ENCODE results near the gene HS6ST3.
"Not testable (repeated sequence)": the region's sequence is repeated elsewhere in the genome, so short reads cannot be mapped to it uniquely, and the experiment has no call there.

HS6ST3 gene

DNA sequence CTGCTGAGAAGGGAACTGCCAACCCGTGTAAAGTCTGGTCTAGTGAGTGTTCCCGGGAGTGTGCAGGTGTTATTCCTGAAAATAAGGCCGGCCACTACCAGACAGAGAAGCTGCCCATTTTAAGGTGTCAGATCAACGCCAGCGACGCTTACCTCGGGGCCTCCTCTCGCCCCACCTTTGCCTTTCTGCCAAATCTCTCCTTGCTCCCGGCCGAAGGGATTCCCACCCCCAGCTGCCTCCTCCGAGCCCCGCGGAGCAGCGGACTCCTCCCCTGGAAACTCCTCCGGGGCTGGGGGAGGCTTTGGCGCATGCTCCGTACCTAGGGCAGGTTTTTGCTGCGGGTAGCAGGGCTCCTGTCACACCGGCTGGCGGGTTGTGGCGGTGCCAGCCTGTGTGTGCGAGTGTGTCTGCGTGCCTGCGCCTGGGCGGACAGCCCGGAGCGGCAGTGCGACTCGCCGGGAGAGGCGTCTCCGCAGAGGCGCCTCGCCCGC lies at the start of gene HS6ST3:
Gene HS6ST3, plus strand, starts transcription at position 359 of the 491 bp plus-strand sequence.
- Mint-ChIP-seq H3K36me3 (ENCODE audit: low read depth) (no peaks in the 10 kb centered on the region), H3K27me3 (ENCODE audit: low read depth) (peaks cover 59% of the 10 kb centered on the region), H3K4me1 (ENCODE audit: low read depth) (no peaks in the 10 kb centered on the region), H3K9me3 (no peaks in the 10 kb centered on the region), H3K4me3 (no peak within 1 kb of the TSS), H3K27ac (no peak within 1 kb of the TSS)

DNA sequence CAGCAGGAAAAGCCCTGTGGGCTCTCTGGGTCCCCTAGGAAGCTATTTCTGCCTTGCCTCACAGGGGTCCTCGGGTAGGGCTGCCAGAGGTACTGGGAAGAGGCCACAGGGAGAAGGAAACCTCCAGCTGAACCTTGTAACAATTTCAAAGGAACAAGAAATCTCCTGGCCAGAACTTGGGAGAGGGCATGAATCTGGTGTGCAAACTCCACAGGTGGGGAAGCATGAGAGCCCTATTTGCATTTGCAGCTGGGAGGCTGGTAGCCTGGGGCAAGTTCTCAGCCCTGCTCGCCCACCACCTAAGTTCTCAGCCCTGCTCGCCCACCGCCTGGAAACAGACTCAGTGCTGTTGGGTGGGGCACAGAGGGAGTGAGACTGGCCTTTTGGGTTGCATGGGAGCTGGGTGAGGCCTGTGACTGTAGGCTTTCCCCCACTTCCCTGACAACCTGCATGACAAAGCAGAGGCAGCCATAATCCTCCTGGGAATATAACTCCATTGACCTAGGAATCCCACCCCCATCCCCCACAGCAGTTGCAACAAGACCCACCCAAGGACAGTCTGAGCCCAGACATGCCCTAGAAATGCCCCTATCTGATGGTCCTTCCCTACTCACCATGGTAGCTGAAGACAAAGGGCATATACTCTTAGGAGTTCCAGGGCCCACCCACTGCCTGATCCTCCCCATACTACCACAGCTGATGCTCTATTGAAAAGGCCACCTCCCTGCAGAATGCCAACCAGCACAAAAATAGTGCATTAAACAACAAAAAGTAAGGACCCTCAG lies 48.4 kb upstream of the HS6ST3 start:
- Mint-ChIP-seq H3K27me3 (ENCODE audit: low read depth) (no peaks in the 10 kb centered on the region), H3K27ac (no peak overlapping the region), H3K4me1 (ENCODE audit: low read depth) (no peaks in the 10 kb centered on the region), H3K36me3 (ENCODE audit: low read depth) (no peaks in the 10 kb centered on the region), H3K4me3 (no peak overlapping the region), H3K9me3 (no peaks in the 10 kb centered on the region)

- no peaks in the 10 kb centered on the region for H3K4me1 Mint-ChIP-seq (ENCODE audit: low read depth)
These were observed 45.7 kb upstream of the HS6ST3 start for GRCh38 chr13:96044238-96044637.

DNA sequence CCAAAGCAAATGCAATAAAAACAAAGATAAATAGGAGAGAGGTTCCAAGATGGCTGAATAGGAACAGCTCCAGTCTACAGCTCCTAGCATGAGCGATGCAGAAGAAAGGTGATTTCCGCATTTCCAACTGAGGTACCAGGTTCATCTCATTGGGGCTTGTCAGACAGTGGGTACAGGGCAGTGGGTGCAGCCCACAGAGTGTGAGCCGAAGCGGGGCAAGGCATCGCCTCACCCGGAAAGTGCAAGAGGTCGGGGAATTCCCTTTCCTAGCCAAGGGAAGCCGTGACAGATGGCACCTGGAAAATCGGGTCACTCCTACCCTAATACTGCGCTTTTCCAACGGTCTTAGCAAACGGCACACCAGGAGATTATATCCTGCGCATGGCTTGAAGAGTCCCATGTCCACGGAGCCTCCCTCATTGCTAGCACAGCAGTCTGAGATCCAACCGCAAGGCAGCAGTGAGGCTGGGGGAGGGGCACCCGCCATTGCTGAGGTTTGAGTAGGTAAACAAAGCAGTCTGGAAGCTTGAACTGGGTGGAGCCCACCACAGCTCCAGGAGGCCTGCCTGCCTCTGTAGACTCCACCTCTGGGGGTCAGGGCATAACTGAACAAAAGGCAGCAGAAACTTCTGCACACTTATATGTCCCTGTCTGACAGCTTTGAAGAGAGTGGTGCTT lies 43.3 kb upstream of the HS6ST3 start:
- H3K4me1 Mint-ChIP-seq (ENCODE audit: low read depth); H3K27ac Mint-ChIP-seq; H3K4me3 Mint-ChIP-seq; H3K27me3 Mint-ChIP-seq (ENCODE audit: low read depth); H3K36me3 Mint-ChIP-seq (ENCODE audit: low read depth); H3K9me3 Mint-ChIP-seq: not testable (repeated sequence)

More at GRCh38 chr13:96044238-96044637, 45.7 kb upstream of the HS6ST3 start:
- H3K4me3 Mint-ChIP-seq, result no peak overlapping the region
- no peaks in the 10 kb centered on the region for H3K27me3 Mint-ChIP-seq (ENCODE audit: low read depth)
- no peak overlapping the region for H3K27ac Mint-ChIP-seq
- no peaks in the 10 kb centered on the region for H3K9me3 Mint-ChIP-seq
- no peaks in the 10 kb centered on the region for H3K36me3 Mint-ChIP-seq (ENCODE audit: low read depth)

DNA sequence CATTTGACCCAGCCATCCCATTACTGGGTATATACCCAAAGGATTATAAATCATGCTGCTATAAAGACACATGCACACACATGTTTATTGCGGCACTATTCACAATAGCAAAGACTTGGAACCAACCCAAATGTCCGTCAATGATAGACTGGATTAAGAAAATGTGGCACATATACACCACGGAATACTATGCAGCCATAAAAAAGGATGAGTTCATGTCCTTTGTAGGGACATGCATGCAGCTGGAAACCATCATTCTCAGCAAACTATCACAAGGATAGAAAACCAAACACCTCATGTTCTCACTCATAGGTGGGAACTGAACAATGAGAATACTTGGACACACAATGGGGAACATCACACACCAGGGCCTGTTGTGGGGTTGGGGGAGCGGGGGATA lies 39.0 kb upstream of the HS6ST3 start:
- H3K27me3 Mint-ChIP-seq (ENCODE audit: low read depth), result peaks cover 19% of the 10 kb centered on the region
- H3K36me3 Mint-ChIP-seq (ENCODE audit: low read depth); H3K9me3 Mint-ChIP-seq; H3K27ac Mint-ChIP-seq; H3K4me1 Mint-ChIP-seq (ENCODE audit: low read depth); H3K4me3 Mint-ChIP-seq: not testable (repeated sequence)

DNA sequence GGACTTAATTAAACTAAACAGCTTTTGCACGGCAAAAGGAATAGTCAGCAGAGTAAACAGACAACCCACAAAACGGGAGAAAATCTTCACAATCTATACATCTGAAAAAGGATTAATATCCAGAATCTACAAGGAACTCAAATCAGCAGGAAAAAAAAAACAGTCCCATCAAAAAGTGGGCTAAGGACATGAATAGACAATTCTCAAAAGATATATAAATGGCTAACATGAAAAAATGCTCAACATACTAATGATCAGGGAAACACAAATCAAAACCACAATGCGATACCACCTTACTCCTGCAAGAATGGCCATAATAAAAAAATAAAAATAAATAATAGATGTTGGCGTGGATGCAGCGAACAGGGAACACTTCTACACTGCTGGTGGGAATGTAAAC lies 38.4 kb upstream of the HS6ST3 start:
- H3K4me3 Mint-ChIP-seq; H3K36me3 Mint-ChIP-seq (ENCODE audit: low read depth); H3K9me3 Mint-ChIP-seq; H3K4me1 Mint-ChIP-seq (ENCODE audit: low read depth); H3K27ac Mint-ChIP-seq: not testable (repeated sequence)
- peaks cover 19% of the 10 kb centered on the region for H3K27me3 Mint-ChIP-seq (ENCODE audit: low read depth)

DNA sequence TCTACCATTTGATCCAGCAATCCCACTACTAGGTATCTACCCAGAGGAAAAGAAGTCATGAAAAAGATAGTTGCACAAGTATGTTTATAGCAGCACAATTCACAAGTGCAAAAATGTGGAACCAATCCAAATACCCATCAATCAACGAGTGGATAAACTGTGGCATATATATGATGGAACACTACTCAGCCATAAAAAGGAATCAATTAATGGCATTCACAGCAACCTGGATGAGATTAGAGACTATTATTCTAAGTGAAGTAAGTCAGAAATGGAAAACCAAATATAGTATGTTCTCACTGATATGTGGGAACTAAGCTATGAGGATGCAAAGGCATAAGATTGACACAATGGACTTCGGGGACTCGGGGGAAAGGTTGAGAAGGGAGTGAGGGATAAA lies 38.0 kb upstream of the HS6ST3 start:
- H3K27ac Mint-ChIP-seq; H3K36me3 Mint-ChIP-seq (ENCODE audit: low read depth); H3K4me1 Mint-ChIP-seq (ENCODE audit: low read depth); H3K9me3 Mint-ChIP-seq; H3K4me3 Mint-ChIP-seq: not testable (repeated sequence)
- peaks cover 19% of the 10 kb centered on the region for H3K27me3 Mint-ChIP-seq (ENCODE audit: low read depth)

DNA sequence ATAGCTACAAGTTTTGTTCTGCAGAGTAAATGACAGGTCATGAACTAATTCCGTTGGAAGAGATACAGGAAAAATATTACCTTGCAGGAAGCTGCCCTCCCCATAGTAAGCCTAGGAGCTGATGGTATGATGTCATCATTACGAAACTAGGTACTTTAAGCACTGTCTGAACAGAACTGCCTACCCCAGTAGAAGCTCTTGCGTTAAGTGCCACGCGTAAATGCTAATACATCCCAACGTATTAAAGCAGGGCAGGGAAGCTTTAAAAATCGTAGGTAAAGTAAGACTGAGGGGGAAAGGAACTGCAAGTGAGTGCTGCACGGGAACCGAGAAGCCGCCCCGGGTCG lies 37.3 kb upstream of the HS6ST3 start:
- H3K27ac Mint-ChIP-seq, result no peak overlapping the region
- H3K36me3 Mint-ChIP-seq (ENCODE audit: low read depth), result no peaks in the 10 kb centered on the region
- H3K4me3 Mint-ChIP-seq, result peak overlapping the region; percentile 44

GRCh38 chr13:96053003-96053703 lies 36.8 kb upstream of the HS6ST3 start, which contains the start of gene UGGT2:
TSS of gene UGGT2 (minus strand) at chr13:96053401. CDS start at chr13:96053312, 89 bp downstream.
- Mint-ChIP-seq H3K36me3 (ENCODE audit: low read depth) (no peaks in the 10 kb centered on the region), H3K4me1 (ENCODE audit: low read depth) (peaks cover 1% of the 10 kb centered on the region), H3K27me3 (ENCODE audit: low read depth) (peaks cover 19% of the 10 kb centered on the region), H3K9me3 (no peaks in the 10 kb centered on the region), H3K27ac (no peak within 1 kb of the TSS), H3K4me3 (peak within 1 kb of the TSS; percentile 44)

More for the DNA sequence above, 37.3 kb upstream of the HS6ST3 start:
- H3K9me3 Mint-ChIP-seq, result no peaks in the 10 kb centered on the region
- peaks cover 1% of the 10 kb centered on the region for H3K4me1 Mint-ChIP-seq (ENCODE audit: low read depth)
- H3K27me3 Mint-ChIP-seq (ENCODE audit: low read depth), result peaks cover 19% of the 10 kb centered on the region

- Mint-ChIP-seq H3K27me3 (ENCODE audit: low read depth) (no peaks in the 10 kb centered on the region), H3K27ac (no peak overlapping the region), H3K4me1 (ENCODE audit: low read depth) (no peaks in the 10 kb centered on the region), H3K9me3 (peaks cover 4% of the 10 kb centered on the region), H3K4me3 (no peak overlapping the region), H3K36me3 (ENCODE audit: low read depth) (no peaks in the 10 kb centered on the region)
These were observed 24.1 kb upstream of the HS6ST3 start for GRCh38 chr13:96065849-96066248.

- Mint-ChIP-seq H3K4me1 (ENCODE audit: low read depth) (no peaks in the 10 kb centered on the region), H3K27me3 (ENCODE audit: low read depth) (no peaks in the 10 kb centered on the region)
These were observed 21.2 kb upstream of the HS6ST3 start for GRCh38 chr13:96068729-96069128.

GRCh38 chr13:96071504-96071903 lies 18.4 kb upstream of the HS6ST3 start:
- Mint-ChIP-seq H3K36me3 (ENCODE audit: low read depth) (no peaks in the 10 kb centered on the region), H3K27ac (no peak overlapping the region), H3K4me3 (no peak overlapping the region), H3K27me3 (ENCODE audit: low read depth) (no peaks in the 10 kb centered on the region), H3K9me3 (peaks cover 4% of the 10 kb centered on the region), H3K4me1 (ENCODE audit: low read depth) (no peaks in the 10 kb centered on the region)

More at GRCh38 chr13:96068729-96069128, 21.2 kb upstream of the HS6ST3 start:
- no peak overlapping the region for H3K4me3 Mint-ChIP-seq
- H3K27ac Mint-ChIP-seq, result no peak overlapping the region
- H3K9me3 Mint-ChIP-seq, result peaks cover 4% of the 10 kb centered on the region
- no peaks in the 10 kb centered on the region for H3K36me3 Mint-ChIP-seq (ENCODE audit: low read depth)

GRCh38 chr13:96072392-96072791 lies 17.5 kb upstream of the HS6ST3 start:
- H3K27me3 Mint-ChIP-seq (ENCODE audit: low read depth), result no peaks in the 10 kb centered on the region
- H3K27ac Mint-ChIP-seq, result no peak overlapping the region
- H3K4me1 Mint-ChIP-seq (ENCODE audit: low read depth), result no peaks in the 10 kb centered on the region
- H3K9me3 Mint-ChIP-seq, result peaks cover 4% of the 10 kb centered on the region
- no peaks in the 10 kb centered on the region for H3K36me3 Mint-ChIP-seq (ENCODE audit: low read depth)
- H3K4me3 Mint-ChIP-seq, result no peak overlapping the region

DNA sequence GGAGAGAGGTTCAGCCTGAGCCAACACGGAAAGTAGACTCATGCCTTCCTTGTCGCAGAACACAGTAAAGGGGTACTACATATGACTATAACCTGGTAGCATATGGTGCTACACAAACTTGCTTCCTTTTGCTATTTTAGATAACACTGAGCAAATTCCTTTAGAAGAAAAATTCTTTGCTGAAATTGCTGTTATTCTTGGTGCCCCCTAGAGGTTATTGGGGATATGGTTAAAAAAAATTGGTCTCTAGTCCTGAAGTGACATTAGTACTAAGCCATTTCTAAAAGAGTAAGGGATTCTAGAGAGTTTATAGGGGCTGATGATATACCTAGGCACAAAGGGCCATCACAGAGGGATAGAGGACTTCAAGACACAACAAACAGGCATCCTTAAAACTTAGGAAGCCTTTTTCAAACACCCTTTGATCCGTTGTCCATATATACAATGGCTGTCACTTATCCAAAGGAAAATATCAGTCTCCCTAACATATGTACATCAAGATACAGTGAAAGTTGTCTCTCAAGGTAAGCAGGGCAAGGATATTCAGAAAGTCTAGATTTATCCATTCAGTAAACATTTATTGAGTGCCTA lies 13.9 kb upstream of the HS6ST3 start:
- no peaks in the 10 kb centered on the region for H3K9me3 Mint-ChIP-seq

More for the DNA sequence above, 13.9 kb upstream of the HS6ST3 start:
- Mint-ChIP-seq H3K4me1 (ENCODE audit: low read depth) (no peaks in the 10 kb centered on the region), H3K27me3 (ENCODE audit: low read depth) (no peaks in the 10 kb centered on the region), H3K27ac (no peak overlapping the region), H3K36me3 (ENCODE audit: low read depth) (no peaks in the 10 kb centered on the region), H3K4me3 (no peak overlapping the region)
